H1 (cell line): ENCODE measurements around the gene LGR4. TPM values are rescaled to one million over a fixed set of nuclear protein-coding genes. Genes with fewer than 3 reads are reported as not detected.

Source experiments
- CTCF ChIA-PET: fragments of 300-600 bp; sonication (Branson Sonifier 250); formaldehyde crosslinking; loops from one replicate; lab custom pipeline; 2021; ENCODE audit not compliant: partially characterized antibody; lab: Charles Lee
- POLR2A ChIA-PET: fragments of 300-600 bp; sonication (Branson Sonifier 250); formaldehyde crosslinking; loops from one replicate; lab custom pipeline; 2021; ENCODE audit warnings: inconsistent platforms; ENCODE audit not compliant: partially characterized antibody; lab: Charles Lee
- DNase-seq, 2 experiments: peaks; one replicate each; pipeline versions ENCODE4 v3.0.0 to v3.0.0-alpha.2; 2010 to 2022; ENCODE audit warnings: low spot score in 2 of 2, low read depth in 1 of 2, mixed read lengths in 1 of 2
- FAIRE-seq: peaks from 2 replicates; lab custom pipeline; 2011; peaks lifted over from hg19 to GRCh38; lab: Jason Lieb, UNC
- H2AFZ ChIP-seq: 2 replicates; pipeline ENCODE4 v1.8.1; 2012; ENCODE audit warnings: low read length, inconsistent platforms
- H2AK5ac ChIP-seq: 2 replicates; pipeline ENCODE4 v1.6.1; 2013; ENCODE audit warnings: low read depth, low read length
- H2BK120ac ChIP-seq: replicated peaks from 2 replicates; pipeline ENCODE3; 2013; ENCODE audit warnings: low read depth, low read length, inconsistent platforms
- H2BK12ac ChIP-seq: 2 replicates; pipeline ENCODE4 v1.6.1; 2013; ENCODE audit warnings: low read depth, low read length
- H2BK15ac ChIP-seq: 2 replicates; pipeline ENCODE4 v1.6.1; 2013; ENCODE audit warnings: low read length
- H2BK20ac ChIP-seq: 2 replicates; pipeline ENCODE4 v1.6.1; 2013; ENCODE audit warnings: low read length
- H2BK5ac ChIP-seq: 2 replicates; pipeline ENCODE4 v1.6.1; 2013; ENCODE audit warnings: low read depth, low read length
- H3K14ac ChIP-seq: 2 replicates; pipeline ENCODE4 v1.6.1; 2013; ENCODE audit warnings: inconsistent platforms; ENCODE audit not compliant: insufficient read length
- H3K18ac ChIP-seq: 2 replicates; pipeline ENCODE4 v1.6.1; 2013; ENCODE audit warnings: low read length; ENCODE audit errors: extremely low read depth
- H3K23ac ChIP-seq: 2 replicates; pipeline ENCODE4 v1.6.1; 2013; ENCODE audit warnings: inconsistent platforms; ENCODE audit not compliant: insufficient read length
- H3K23me2 ChIP-seq: 2 replicates; pipeline ENCODE4 v1.6.1; 2013; ENCODE audit warnings: low read depth, low read length
- H3K27ac ChIP-seq: 2 replicates; pipeline ENCODE4 v1.6.1; 2011; ENCODE audit warnings: low read depth, low read length, inconsistent platforms
- H3K27me3 ChIP-seq, 4 experiments: replicated peaks in 1 of 4; 1 replicate in 1 of 4; 2 replicates in 3 of 4; pipeline versions ENCODE4 v1.6.1 to v1.8.1; 2011 to 2013; ENCODE audit warnings: low read length in 3 of 4, mild to moderate bottlenecking in 3 of 4, inconsistent platforms in 2 of 4, mixed read lengths in 2 of 4, moderate library complexity in 1 of 4; ENCODE audit not compliant: control insufficient read depth in 3 of 4, insufficient read depth in 3 of 4; ENCODE audit errors: extremely low read depth in 1 of 4
- H3K36me3 ChIP-seq, 4 experiments: 2 replicates each; pipeline versions ENCODE4 v1.6.1 to v1.8.1; 2011 to 2013; ENCODE audit warnings: mild to moderate bottlenecking in 4 of 4, low read length in 3 of 4, moderate library complexity in 2 of 4, control low read depth in 1 of 4, inconsistent platforms in 1 of 4; ENCODE audit not compliant: insufficient read depth in 4 of 4, control insufficient read depth in 2 of 4
- H3K4ac ChIP-seq: replicated peaks from 2 replicates; pipeline ENCODE3; 2013; ENCODE audit warnings: low read length, low read depth, mixed read lengths, inconsistent platforms; ENCODE audit not compliant: insufficient read length
- H3K4me1 ChIP-seq, 4 experiments: replicated peaks in 1 of 4; 1 replicate in 1 of 4; 2 replicates in 3 of 4; pipeline versions ENCODE4 v1.6.1 to v1.8.1; 2011 to 2013; ENCODE audit warnings: low read length in 3 of 4, inconsistent platforms in 2 of 4, mixed read lengths in 1 of 4; ENCODE audit not compliant: insufficient read depth in 4 of 4, control insufficient read depth in 3 of 4
- H3K4me2 ChIP-seq, 2 experiments: 2 replicates each; pipeline versions ENCODE4 v1.6.1 to v1.8.1; 2011 to 2013; ENCODE audit warnings: low read depth in 2 of 2, low read length in 2 of 2, control low read depth in 1 of 2, inconsistent platforms in 1 of 2, mild to moderate bottlenecking in 1 of 2; ENCODE audit not compliant: insufficient read depth in 1 of 2
- H3K4me3 ChIP-seq, 4 experiments: fragments of 200-600, 300-600 bp in 1 of 4; sonication (generic), shearing (Covaris generic), sonication (Bioruptor Twin) in 1 of 4; 2 replicates each; pipeline versions ENCODE4 v1.5.1 to v1.8.1; 2011 to 2016; ENCODE audit warnings: low read length in 4 of 4, low read depth in 3 of 4, control low read depth in 2 of 4, inconsistent platforms in 2 of 4, mild to moderate bottlenecking in 2 of 4, mixed read lengths in 1 of 4, moderate library complexity in 1 of 4; ENCODE audit not compliant: insufficient read depth in 2 of 4; ENCODE audit errors: extremely low read depth in 1 of 4
- H3K56ac ChIP-seq: replicated peaks from 2 replicates; pipeline ENCODE3; 2013; ENCODE audit warnings: low read depth, mild to moderate bottlenecking, mixed read lengths, low read length, inconsistent platforms; ENCODE audit not compliant: insufficient read length
- H3K79me1 ChIP-seq: 2 replicates; pipeline ENCODE4 v1.6.1; 2013; ENCODE audit warnings: low read depth, low read length, control low read depth
- H3K79me2 ChIP-seq, 2 experiments: 2 replicates each; pipeline versions ENCODE4 v1.6.1 to v1.8.1; 2012 to 2013; ENCODE audit warnings: low read length in 2 of 2, mild to moderate bottlenecking in 2 of 2, inconsistent platforms in 1 of 2; ENCODE audit not compliant: insufficient read depth in 2 of 2, control insufficient read depth in 1 of 2
- H3K9ac ChIP-seq, 4 experiments: replicated peaks in 1 of 4; 1 replicate in 1 of 4; 2 replicates in 3 of 4; pipeline versions ENCODE4 v1.6.1 to v1.8.1; 2011 to 2013; ENCODE audit warnings: low read depth in 3 of 4, low read length in 3 of 4, control low read depth in 2 of 4, mild to moderate bottlenecking in 2 of 4, moderate library complexity in 2 of 4, inconsistent platforms in 1 of 4; ENCODE audit errors: extremely low read depth in 1 of 4
- H3K9me3 ChIP-seq, 2 experiments: 2 replicates each; pipeline versions ENCODE4 v1.6.1 to v1.8.1; 2012 to 2013; ENCODE audit warnings: mild to moderate bottlenecking in 2 of 2, moderate library complexity in 2 of 2, control low read depth in 1 of 2, inconsistent platforms in 1 of 2, low read depth in 1 of 2, low read length in 1 of 2, mixed read lengths in 1 of 2; ENCODE audit not compliant: insufficient read depth in 2 of 2
- H4K20me1 ChIP-seq, 2 experiments: replicated peaks in 1 of 2; 2 replicates each; pipeline versions ENCODE3 to v1.8.1; 2011 to 2013; ENCODE audit warnings: inconsistent platforms in 2 of 2, low read length in 2 of 2, mild to moderate bottlenecking in 1 of 2; ENCODE audit not compliant: insufficient read depth in 2 of 2, control insufficient read depth in 1 of 2
- H4K5ac ChIP-seq: 2 replicates; pipeline ENCODE4 v1.6.1; 2013; ENCODE audit warnings: low read length, low read depth, mixed read lengths, inconsistent platforms; ENCODE audit not compliant: insufficient read length
- H4K8ac ChIP-seq: 2 replicates; pipeline ENCODE4 v1.8.0; 2013; ENCODE audit warnings: mild to moderate bottlenecking, moderate library complexity, low read length, inconsistent platforms; ENCODE audit not compliant: insufficient read depth; ENCODE audit errors: extremely low read depth
- H4K91ac ChIP-seq: replicated peaks from 2 replicates; pipeline ENCODE3; 2013; ENCODE audit warnings: low read length, mixed read lengths, inconsistent platforms; ENCODE audit not compliant: insufficient read length
- BCL11A ChIP-seq, 2 experiments: IDR thresholded peaks; one replicate each; pipeline ENCODE4 v1.6.1; 2011; ENCODE audit warnings: low read depth in 2 of 2, low read length in 2 of 2, mild to moderate bottlenecking in 2 of 2
- BRCA1 ChIP-seq: IDR thresholded peaks from 2 replicates; pipeline ENCODE4 v1.6.1; 2012; ENCODE audit warnings: low read depth, low read length, improper control_type of control experiment
- CBX8 ChIP-seq: fragments of 300-800, 300-1000 bp; sonication (generic); IDR thresholded peaks from 2 replicates; pipeline ENCODE4 v1.7.1; 2016; ENCODE audit warnings: low read depth, low read length, borderline replicate concordance
- JUN ChIP-seq: IDR thresholded peaks from 2 replicates; pipeline ENCODE4 v1.6.1; 2011; ENCODE audit warnings: low read depth, mild to moderate bottlenecking, improper control_type of control experiment, low read length
- JUND ChIP-seq: IDR thresholded peaks from 2 replicates; pipeline ENCODE4 v1.6.1; 2011; ENCODE audit warnings: mild to moderate bottlenecking, improper control_type of control experiment, low read length
- MAFK ChIP-seq: IDR thresholded peaks from 2 replicates; pipeline ENCODE4 v1.6.1; 2012; ENCODE audit warnings: low read depth, mild to moderate bottlenecking, improper control_type of control experiment, low read length
- POLR2A ChIP-seq, 2 experiments: IDR thresholded peaks; 1 replicate in 1 of 2; 2 replicates in 1 of 2; pipeline ENCODE4 v1.6.1; 2011; ENCODE audit warnings: low read depth in 2 of 2, low read length in 2 of 2, mild to moderate bottlenecking in 2 of 2; ENCODE audit errors: control extremely low read depth in 1 of 2
- POLR2AphosphoS5 ChIP-seq: IDR thresholded peaks from 2 replicates; pipeline ENCODE4 v1.6.1; 2011; ENCODE audit warnings: low read depth, low read length
- RFX5 ChIP-seq: IDR thresholded peaks from 2 replicates; pipeline ENCODE4 v1.6.1; 2011; ENCODE audit warnings: low read depth, low read length, improper control_type of control experiment, borderline replicate concordance
- SAP30 ChIP-seq: fragments of 300-600 bp; sonication (generic); IDR thresholded peaks from 2 replicates; pipeline ENCODE4 v1.7.1; 2012; ENCODE audit warnings: low read length, moderate library complexity, mild to moderate bottlenecking, inconsistent platforms; ENCODE audit not compliant: insufficient read depth, insufficient replicate concordance
- SIRT6 ChIP-seq: IDR thresholded peaks from one replicate; pipeline ENCODE4 v1.7.1; 2012; ENCODE audit warnings: low read length, inconsistent platforms
- SP2 ChIP-seq: IDR thresholded peaks from 2 replicates; pipeline ENCODE4 v1.6.1; 2012; ENCODE audit warnings: mild to moderate bottlenecking, low read length, inconsistent platforms
- SRF ChIP-seq: IDR thresholded peaks from 2 replicates; pipeline ENCODE4 v1.6.1; 2011; ENCODE audit warnings: mild to moderate bottlenecking, low read depth, low read length, moderate library complexity
- SUZ12 ChIP-seq: fragments of 200-600 bp; sonication (generic); IDR thresholded peaks from 2 replicates; pipeline ENCODE4 v1.6.1; 2012; ENCODE audit warnings: mild to moderate bottlenecking, inconsistent platforms, low read length, moderate library complexity, mixed read lengths
- TAF1 ChIP-seq: IDR thresholded peaks from 2 replicates; pipeline ENCODE4 v1.6.1; 2011; ENCODE audit warnings: mild to moderate bottlenecking, low read depth, low read length
- polyA plus RNA-seq, 7 experiments: library from polyadenylated mRNA; depleted of rRNA in 3 of 7; stranded (reverse) in 5 of 7; unstranded in 2 of 7; fragments of >200 nt in 5 of 7; fragments of 200-250 nt in 2 of 7; gene quantifications; 1 replicate in 5 of 7; 2 replicates in 1 of 7; 4 replicates in 1 of 7; pipeline versions ENCODE4 v1.2.1 to v1.2.3, GENCODE V29; 2011 to 2013; ENCODE audit warnings: missing spikeins in 2 of 7, mixed read lengths in 2 of 7
- total RNA-seq: library from RNA; stranded (reverse); fragmentation: NEBNext Ultra II Directional; extraction: Animal tissue kit (Norgen Biotek cat#: 25700); gene quantifications from 2 replicates; pipeline ENCODE4 v1.2.1, GENCODE V29; 2021
- TF ChIP-seq, protein P1 (sequence below): IDR thresholded peaks from 2 replicates; pipeline ENCODE4 v1.6.1; 2011; ENCODE audit warnings: low read length, improper control_type of control experiment

The LGR4 gene
- total and polyA plus RNA-seq, 2 of the 8 experiments (the other 6 are each of a cell fraction or from before 2014, with no cell fraction given), result 26.6 to 61.7 TPM

DNA sequence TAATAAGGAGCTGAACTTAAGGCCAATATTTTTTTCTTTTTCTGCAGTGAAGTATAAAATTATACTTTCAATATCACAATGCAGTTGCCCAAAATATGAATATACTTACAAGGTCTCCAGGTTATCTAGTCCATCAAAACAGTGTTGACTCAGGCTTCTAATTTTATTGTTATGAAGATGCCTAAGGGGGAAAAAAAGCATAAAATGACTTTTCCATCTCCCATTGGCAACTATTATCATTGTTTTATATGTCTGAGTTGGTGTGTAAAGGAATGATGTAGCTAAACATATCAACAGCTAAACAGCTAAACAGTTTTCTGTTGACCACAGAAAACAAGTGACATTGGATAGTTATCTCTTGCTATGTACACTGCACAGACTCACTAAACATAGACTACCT is 88.4 kb downstream of the LGR4 start:
- H3K23ac ChIP-seq, result no peak overlapping the region
- H4K91ac ChIP-seq, result no peak overlapping the region
- H3K14ac ChIP-seq, result no peak overlapping the region
- no peak overlapping the region for H3K4me3 ChIP-seq
- peaks cover 0 to 5% (median 2%) of the 10 kb centered on the region in 4 experiments; a peak in 2 of 7 replicates for H3K4me1 ChIP-seq
- no peak overlapping the region for H3K18ac ChIP-seq
- H3K4me2 ChIP-seq, result no peak overlapping the region
- no peak overlapping the region for H2BK20ac ChIP-seq
- CTCF ChIA-PET, result interaction anchor here (0.6 to 1.7 kb wide), 7 partner anchors 10 to 145 kb away, joined by 3 to 6 read pairs (median 3); no protein-coding TSS in a partner anchor
- no peak overlapping the region for H3K4ac ChIP-seq
- POLR2A ChIA-PET, result no interaction called here
- no peak overlapping the region for H2BK120ac ChIP-seq
- TF ChIP-seq SUZ12, result no peak
- TF ChIP-seq, protein P1, sequence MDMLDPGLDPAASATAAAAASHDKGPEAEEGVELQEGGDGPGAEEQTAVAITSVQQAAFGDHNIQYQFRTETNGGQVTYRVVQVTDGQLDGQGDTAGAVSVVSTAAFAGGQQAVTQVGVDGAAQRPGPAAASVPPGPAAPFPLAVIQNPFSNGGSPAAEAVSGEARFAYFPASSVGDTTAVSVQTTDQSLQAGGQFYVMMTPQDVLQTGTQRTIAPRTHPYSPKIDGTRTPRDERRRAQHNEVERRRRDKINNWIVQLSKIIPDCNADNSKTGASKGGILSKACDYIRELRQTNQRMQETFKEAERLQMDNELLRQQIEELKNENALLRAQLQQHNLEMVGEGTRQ, result no peak
- no peak for TF ChIP-seq CBX8
- no peak for TF ChIP-seq JUND
- no peak for TF ChIP-seq MAFK
- TF ChIP-seq SRF, result no peak
- no peak for TF ChIP-seq SIRT6
- no peak for TF ChIP-seq JUN
- TF ChIP-seq TAF1, result no peak
- no peak for TF ChIP-seq RFX5
- no peak for TF ChIP-seq POLR2A (IDR thresholded peaks at IDR 0.05; ENCODE audit: control extremely low read depth in 1 of 2, low read depth in 2 of 2, low read length in 2 of 2)
- TF ChIP-seq SP2, result no peak
- no peak for TF ChIP-seq SAP30
- no peak for TF ChIP-seq POLR2AphosphoS5
- no peak for TF ChIP-seq BCL11A (IDR thresholded peaks at IDR 0.05; ENCODE audit: low read depth in 2 of 2, low read length in 2 of 2)
- TF ChIP-seq BRCA1, result no peak
- TF ChIP-seq, all 59 proteins: peak for 0
- no peak for FAIRE-seq
- Histone ChIP-seq H4K8ac (no peak overlapping the region), H2AK5ac (no peak overlapping the region), H2BK12ac (no peak overlapping the region), H3K56ac (no peak overlapping the region), H2AFZ (no peak overlapping the region), H2BK15ac (no peak overlapping the region), H4K20me1 (no peaks in the 10 kb centered on the region), H3K79me1 (no peaks in the 10 kb centered on the region), H3K79me2 (0 out of 4 replicates have a peak, but pooled peaks cover 0 to 8% of the 10 kb centered on the region in 2 experiments), H4K5ac (no peak overlapping the region), H3K9ac (no peak overlapping the region), H3K27ac (no peak overlapping the region), H3K23me2 (no peaks in the 10 kb centered on the region; the same call in 1 of the 2 replicates), H3K9me3 (no peaks in the 10 kb centered on the region), H2BK5ac (no peak overlapping the region), H3K36me3 (peaks cover 0 to 76% (median 38%) of the 10 kb centered on the region in 4 experiments; a peak in 7 of 8 replicates), H3K27me3 (no peaks in the 10 kb centered on the region)
- DNase-seq, result no peak
